PC-3 (cell line): ENCODE results near the gene MCM9. TPM values are rescaled to one million over a fixed set of nuclear protein-coding genes. Genes with fewer than 3 reads are reported as not detected.

Experiments
- ATAC-seq: fragments of 200-7000 bp; cut with Tn5 transposase; 2 replicates; pipeline ENCODE4 v1.9.1; 2020; ENCODE audit warnings: mild to moderate bottlenecking, moderate library complexity
- BruUV-seq: library from RNA; stranded (reverse); fragments of 400-500 nt; replicated peaks from 2 replicates; lab custom pipeline; 2021; lab: Mats Ljungman, UMichigan
- CTCF ChIA-PET: fragments of 300-600 bp; sonication (Branson Sonifier 250); formaldehyde crosslinking; loops from one replicate; lab custom pipeline; 2022; ENCODE audit warnings: antibody characterized with exemption; lab: Charles Lee
- POLR2A ChIA-PET: fragments of 300-600 bp; sonication (Branson Sonifier 250); formaldehyde crosslinking; loops from one replicate; lab custom pipeline; 2022; ENCODE audit warnings: antibody characterized with exemption; ENCODE audit not compliant: unreplicated experiment; lab: Charles Lee
- DNase-seq: peaks from one replicate; pipeline ENCODE4 v3.0.0-alpha.2; 2015
- H2AFZ ChIP-seq: fragments of 300-600 bp; sonication (generic); 2 replicates; pipeline ENCODE4 v1.6.0; 2016; ENCODE audit warnings: antibody characterized with exemption, low read length
- H3F3A ChIP-seq: fragments of 300-600 bp; sonication (generic); one replicate; pipeline ENCODE4 v1.6.0; 2017; ENCODE audit warnings: antibody characterized with exemption, low read length, control low read depth, mild to moderate bottlenecking; ENCODE audit not compliant: unreplicated experiment
- H3K27ac ChIP-seq: fragments of 300-600 bp; sonication (generic); 2 replicates; pipeline ENCODE4 v1.5.1; 2016; ENCODE audit warnings: mild to moderate bottlenecking, low read length
- H3K27me3 ChIP-seq: fragments of 300-600 bp; sonication (generic); 2 replicates; pipeline ENCODE4 v1.6.1; 2016; ENCODE audit warnings: low read length, mixed read lengths
- H3K36me3 ChIP-seq: fragments of 300-600 bp; sonication (generic); 2 replicates; pipeline ENCODE4 v1.6.1; 2016; ENCODE audit warnings: low read depth, mixed run types, low read length, mixed read lengths
- H3K4me1 ChIP-seq: fragments of 300-600 bp; sonication (generic); 2 replicates; pipeline ENCODE4 v1.5.1; 2016; ENCODE audit warnings: low read length; ENCODE audit not compliant: insufficient read depth
- H3K4me2 ChIP-seq: fragments of 300-600 bp; sonication (generic); 2 replicates; pipeline ENCODE4 v1.6.0; 2016; ENCODE audit warnings: low read length
- H3K4me3 ChIP-seq: fragments of 300-600 bp; sonication (generic); 2 replicates; pipeline ENCODE4 v1.5.1; 2016; ENCODE audit warnings: mild to moderate bottlenecking, low read length, mixed read lengths
- H3K79me2 ChIP-seq: fragments of 300-600 bp; sonication (generic); 2 replicates; pipeline ENCODE4 v1.6.1; 2017; ENCODE audit warnings: low read length, mixed read lengths
- H3K9ac ChIP-seq: fragments of 300-600 bp; sonication (generic); 2 replicates; pipeline ENCODE4 v1.6.0; 2016; ENCODE audit warnings: mild to moderate bottlenecking, low read length
- H3K9me2 ChIP-seq: fragments of 300-600 bp; sonication (generic); replicated peaks from 2 replicates; pipeline ENCODE4 v1.6.1; 2016; ENCODE audit warnings: mixed run types, low read length, mixed read lengths
- H3K9me3 ChIP-seq: fragments of 300-600 bp; sonication (generic); 2 replicates; pipeline ENCODE4 v1.6.1; 2016; ENCODE audit warnings: low read length, mixed read lengths
- H4K20me1 ChIP-seq: fragments of 300-600 bp; sonication (generic); 2 replicates; pipeline ENCODE4 v1.6.1; 2016; ENCODE audit warnings: low read length, mixed read lengths
- EZH2 ChIP-seq: fragments of 300-600 bp; sonication (generic); IDR thresholded peaks from one replicate; pipeline ENCODE4 v1.6.1; 2017; ENCODE audit warnings: antibody characterized with exemption, mild to moderate bottlenecking, low read length; ENCODE audit not compliant: unreplicated experiment
- EZH2phosphoT487 ChIP-seq: fragments of 300-600 bp; sonication (generic); IDR thresholded peaks from 2 replicates; pipeline ENCODE4 v1.6.1; 2018; ENCODE audit warnings: mild to moderate bottlenecking, antibody characterized with exemption, low read length, borderline replicate concordance
- intact Hi-C: fragments of 100-400 bp; cut with micrococcal nuclease; formaldehyde crosslinking; loops from 2 replicates; pipeline ENCODE4 v1.9.0; 2023
- total RNA-seq: library from RNA; depleted of rRNA; stranded (reverse); fragments of >200 nt; gene quantifications from 2 replicates; pipeline ENCODE4 v1.2.3, GENCODE V29; 2014
- TF ChIP-seq, protein P1 (sequence below): fragments of 300-600 bp; sonication (generic); conservative IDR thresholded peaks from 2 replicates; pipeline ENCODE4 v1.5.1; 2017; ENCODE audit warnings: antibody characterized with exemption, low read depth, mild to moderate bottlenecking, low read length

Gene MCM9
- total RNA-seq, 1 experiment from 2014 or later: 5.8 TPM

GRCh38 chr6:118890997-118891790 lies 43.8 kb downstream of the MCM9 start:
- Histone ChIP-seq H3F3A (no peaks in the 10 kb centered on the region), H3K27me3 (no peaks in the 10 kb centered on the region), H3K4me3 (no peak overlapping the region; the same call in 1 of the 2 replicates), H3K27ac (no peak overlapping the region), H3K36me3 (no peaks in the 10 kb centered on the region), H3K79me2 (peaks cover 48% of the 10 kb centered on the region), H4K20me1 (no peaks in the 10 kb centered on the region), H3K9me3 (no peaks in the 10 kb centered on the region), H3K9ac (peak overlapping the region; percentile 8; the same call in 1 of the 2 replicates), H2AFZ (0 out of 2 replicates have a peak overlapping the region, but pooled peaks have one; percentile 76), H3K9me2 (no peaks in the 10 kb centered on the region), H3K4me2 (peak overlapping the region; percentile 91), H3K4me1 (peaks cover 23% of the 10 kb centered on the region)
- intact Hi-C loops: loop anchor here (10.0 kb wide), 1 partner anchor 326 kb away; no protein-coding TSS in a partner anchor
- no TSS peak for BruUV-seq
- CTCF ChIA-PET: no interaction called here
- POLR2A ChIA-PET: interaction anchor here (0.6 kb wide), 1 partner anchor 418 kb away, joined by 3 read pairs; no protein-coding TSS in a partner anchor
- DNase-seq (peak; percentile 52), ATAC-seq (peak; percentile 8; the same call in 1 of the 2 replicates)
- no peak for TF ChIP-seq EZH2phosphoT487
- TF ChIP-seq, protein P1, sequence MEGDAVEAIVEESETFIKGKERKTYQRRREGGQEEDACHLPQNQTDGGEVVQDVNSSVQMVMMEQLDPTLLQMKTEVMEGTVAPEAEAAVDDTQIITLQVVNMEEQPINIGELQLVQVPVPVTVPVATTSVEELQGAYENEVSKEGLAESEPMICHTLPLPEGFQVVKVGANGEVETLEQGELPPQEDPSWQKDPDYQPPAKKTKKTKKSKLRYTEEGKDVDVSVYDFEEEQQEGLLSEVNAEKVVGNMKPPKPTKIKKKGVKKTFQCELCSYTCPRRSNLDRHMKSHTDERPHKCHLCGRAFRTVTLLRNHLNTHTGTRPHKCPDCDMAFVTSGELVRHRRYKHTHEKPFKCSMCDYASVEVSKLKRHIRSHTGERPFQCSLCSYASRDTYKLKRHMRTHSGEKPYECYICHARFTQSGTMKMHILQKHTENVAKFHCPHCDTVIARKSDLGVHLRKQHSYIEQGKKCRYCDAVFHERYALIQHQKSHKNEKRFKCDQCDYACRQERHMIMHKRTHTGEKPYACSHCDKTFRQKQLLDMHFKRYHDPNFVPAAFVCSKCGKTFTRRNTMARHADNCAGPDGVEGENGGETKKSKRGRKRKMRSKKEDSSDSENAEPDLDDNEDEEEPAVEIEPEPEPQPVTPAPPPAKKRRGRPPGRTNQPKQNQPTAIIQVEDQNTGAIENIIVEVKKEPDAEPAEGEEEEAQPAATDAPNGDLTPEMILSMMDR: no peak
- TF ChIP-seq EZH2: no peak

- Histone ChIP-seq H3K4me3 (no peak overlapping the region), H3K4me2 (no peak overlapping the region), H3K27me3 (no peaks in the 10 kb centered on the region), H2AFZ (no peak overlapping the region), H3K79me2 (peaks cover 28% of the 10 kb centered on the region), H3K4me1 (peaks cover 23% of the 10 kb centered on the region), H3K27ac (no peak overlapping the region), H3K9me2 (no peaks in the 10 kb centered on the region), H4K20me1 (no peaks in the 10 kb centered on the region), H3K9me3 (no peaks in the 10 kb centered on the region), H3K36me3 (no peaks in the 10 kb centered on the region), H3K9ac (no peak overlapping the region), H3F3A (no peaks in the 10 kb centered on the region)
- no TSS peak for BruUV-seq
- POLR2A ChIA-PET: no interaction called here
- DNase-seq (no peak), ATAC-seq (no peak)
- intact Hi-C loops: no loop called here
- TF ChIP-seq EZH2 (no peak), EZH2phosphoT487 (no peak)
- TF ChIP-seq, protein P1: no peak
- CTCF ChIA-PET: no interaction called here
Measured at GRCh38 chr6:118889163-118889562, 45.8 kb downstream of the MCM9 start.

GRCh38 chr6:118886641-118887040 lies 48.3 kb downstream of the MCM9 start:
- DNase-seq (no peak), ATAC-seq (no peak)
- Histone ChIP-seq H2AFZ (no peak overlapping the region), H3K4me3 (no peak overlapping the region), H3K27me3 (no peaks in the 10 kb centered on the region), H3K79me2 (peaks cover 18% of the 10 kb centered on the region), H3F3A (no peaks in the 10 kb centered on the region), H3K9me2 (no peaks in the 10 kb centered on the region), H3K36me3 (no peaks in the 10 kb centered on the region), H3K4me1 (peaks cover 18% of the 10 kb centered on the region), H3K27ac (no peak overlapping the region), H4K20me1 (no peaks in the 10 kb centered on the region), H3K9me3 (no peaks in the 10 kb centered on the region), H3K9ac (no peak overlapping the region), H3K4me2 (no peak overlapping the region)
- no TSS peak for BruUV-seq
- TF ChIP-seq EZH2 (no peak), EZH2phosphoT487 (no peak)
- TF ChIP-seq, protein P1: no peak
- ChIA-PET POLR2A (no interaction called here), CTCF (no interaction called here)
- intact Hi-C loops: no loop called here
